Stromal cell of bone marrow (primary cell): Measurements from ENCODE around the gene TOPBP1.
"Not testable (repeated sequence)": the region's sequence is repeated elsewhere in the genome, so short reads cannot be mapped to it uniquely, and the experiment has no call there.

Source experiments
- DNase-seq: peaks from one replicate; pipeline ENCODE4 v3.0.0-alpha.2; 2012; ENCODE audit warnings: low read depth

Gene TOPBP1

DNA sequence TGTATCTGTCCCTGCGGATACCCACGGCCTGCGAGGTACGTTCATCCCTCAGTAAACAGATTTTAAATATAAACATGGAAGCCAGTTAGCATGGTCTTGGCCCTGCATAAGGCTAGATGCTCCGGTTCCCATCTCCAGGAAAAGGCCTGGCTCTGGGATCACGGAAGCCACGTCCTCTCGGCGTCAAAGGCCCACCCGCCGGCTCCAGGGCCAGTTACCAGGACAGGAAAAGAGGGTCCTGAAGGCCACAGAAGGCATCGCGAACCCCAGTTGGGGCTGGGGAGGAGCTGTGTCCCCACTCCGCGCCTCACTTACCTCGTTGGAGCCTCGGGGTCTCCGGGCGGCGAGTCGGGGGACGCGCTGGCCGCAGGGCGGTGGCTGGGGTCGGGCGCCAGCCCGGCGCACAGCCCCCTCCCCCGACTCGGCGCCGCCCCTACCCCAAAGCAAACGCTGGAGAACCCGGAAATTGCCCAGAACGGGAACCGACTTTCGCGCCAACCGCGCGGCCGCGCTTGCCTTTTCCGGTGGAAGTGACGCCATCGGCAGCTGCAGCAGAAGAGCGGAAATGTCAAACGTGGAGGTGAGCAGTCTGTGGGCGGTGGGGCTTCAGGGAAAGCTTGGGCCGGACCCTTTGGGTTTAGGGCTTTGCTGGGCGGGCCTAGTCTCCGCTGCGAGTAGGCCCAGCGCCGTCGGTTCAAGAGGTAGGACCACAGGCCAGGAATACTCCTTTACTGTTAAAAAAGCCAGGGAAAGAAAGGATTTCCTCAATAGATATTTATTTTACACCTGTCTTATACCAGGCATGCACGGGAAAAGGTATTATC lies at the start of gene TOPBP1:
Gene TOPBP1, minus strand, starts transcription at position 488 of the 824 bp plus-strand sequence. CDS start 814 bp downstream, outside the sequence.
- DNase-seq = peak; percentile 26

- DNase-seq = no peak
Observed at GRCh38 chr3:133711013-133711412, 49.3 kb upstream of the TOPBP1 start.

DNA sequence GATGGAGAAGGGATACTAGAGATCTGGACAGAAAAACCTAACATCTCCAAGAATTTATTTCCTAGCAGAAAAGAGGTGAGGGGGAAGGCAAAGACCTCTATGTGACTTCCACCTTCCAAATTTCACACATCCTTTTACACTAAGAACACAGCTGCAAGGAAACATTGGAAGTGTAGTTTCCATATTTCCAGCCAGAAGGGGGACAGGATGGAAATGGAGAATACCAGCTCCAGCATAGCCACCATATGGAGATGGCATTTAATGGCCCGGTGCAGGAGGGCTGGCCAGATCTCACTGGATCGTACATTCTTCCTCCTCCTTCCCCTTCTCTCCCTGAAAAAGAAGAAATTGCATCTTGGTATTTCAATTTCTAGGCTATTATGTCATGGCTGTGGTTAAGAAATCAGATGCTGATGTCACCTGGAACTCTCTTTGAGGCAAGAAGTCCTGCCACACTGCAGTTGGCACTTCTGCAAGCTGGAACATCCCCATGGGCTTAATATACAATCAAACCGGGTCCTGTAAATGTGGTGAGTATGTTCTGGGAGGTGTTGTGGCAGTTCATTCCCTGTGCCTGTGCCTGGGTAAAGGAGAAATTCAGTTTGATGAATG lies 47.5 kb upstream of the TOPBP1 start:
- no peak for DNase-seq

GRCh38 chr3:133706033-133706432 lies 44.3 kb upstream of the TOPBP1 start:
- no peak for DNase-seq

GRCh38 chr3:133703915-133704314 lies 42.2 kb upstream of the TOPBP1 start:
- no peak for DNase-seq

DNA sequence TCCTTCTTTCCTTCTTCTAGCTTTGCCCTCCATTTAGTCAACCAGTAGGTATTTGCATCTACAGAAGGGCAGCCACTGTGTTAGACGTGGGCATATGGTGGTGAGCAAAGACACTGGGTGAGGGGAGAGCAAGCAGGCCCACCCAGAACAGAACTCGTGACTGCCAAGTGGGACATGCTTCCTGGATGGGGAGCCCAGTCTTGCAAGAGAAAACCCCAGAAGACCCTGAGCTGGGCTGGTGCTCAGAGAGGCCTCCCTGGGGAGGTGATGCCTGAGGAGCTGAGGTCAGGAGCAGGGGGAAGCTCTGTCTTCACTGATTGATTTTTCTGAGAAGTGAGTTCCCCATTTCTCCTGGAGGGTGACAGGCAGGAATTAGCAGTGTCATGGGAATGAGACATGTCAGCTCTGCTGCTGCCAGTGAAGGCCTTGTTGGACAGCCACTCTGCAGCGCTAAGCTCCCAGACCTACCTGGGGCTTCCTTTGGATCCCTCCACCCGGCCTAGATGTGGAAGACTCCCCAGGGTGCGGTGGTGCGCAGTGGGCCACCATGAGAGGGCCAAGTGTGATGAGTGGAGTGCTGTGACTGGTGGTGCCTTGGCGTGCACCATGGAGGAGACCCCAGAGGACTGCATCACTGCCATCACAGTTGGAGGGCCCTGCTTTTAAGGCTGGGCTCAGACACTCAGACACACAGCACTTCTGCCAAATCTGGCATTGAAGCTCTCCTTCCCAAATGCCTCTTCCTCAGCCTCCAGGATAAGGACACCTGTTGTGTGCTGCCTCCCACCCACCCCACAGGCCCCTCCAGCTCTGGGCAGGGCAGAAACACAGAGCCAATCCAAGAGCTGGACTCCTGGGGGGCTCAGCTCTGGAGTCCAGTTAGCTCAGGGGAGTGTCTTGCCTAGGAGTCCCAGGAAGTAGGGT lies 40.0 kb upstream of the TOPBP1 start:
- no peak for DNase-seq

GRCh38 chr3:133700351-133700750 lies 38.6 kb upstream of the TOPBP1 start:
- no peak for DNase-seq

- DNase-seq = no peak
Observed at GRCh38 chr3:133699903-133700302, 38.2 kb upstream of the TOPBP1 start.

DNA sequence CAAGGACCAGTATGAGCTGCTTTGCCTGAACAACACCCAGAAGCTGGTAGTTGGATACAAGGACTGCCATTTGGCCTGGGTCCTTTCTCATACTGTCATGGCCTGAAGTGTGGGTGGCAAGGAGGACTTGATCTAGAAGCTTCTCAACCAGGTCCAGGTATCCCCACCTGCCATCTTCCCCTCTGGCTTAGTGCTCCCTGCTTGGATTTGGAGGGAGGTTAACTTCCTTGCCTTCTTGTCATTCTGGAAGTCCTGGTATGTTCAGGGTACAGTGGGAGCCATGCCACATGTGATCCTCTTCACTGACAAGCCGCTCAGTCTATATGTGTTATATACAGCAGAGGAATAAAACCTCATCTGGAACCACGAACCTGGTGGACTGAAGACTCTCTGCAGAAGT lies 37.7 kb upstream of the TOPBP1 start:
- no peak for DNase-seq

GRCh38 chr3:133697960-133698359 lies 36.2 kb upstream of the TOPBP1 start:
- no peak for DNase-seq

GRCh38 chr3:133695560-133696171 lies 33.9 kb upstream of the TOPBP1 start:
- DNase-seq = no peak

DNA sequence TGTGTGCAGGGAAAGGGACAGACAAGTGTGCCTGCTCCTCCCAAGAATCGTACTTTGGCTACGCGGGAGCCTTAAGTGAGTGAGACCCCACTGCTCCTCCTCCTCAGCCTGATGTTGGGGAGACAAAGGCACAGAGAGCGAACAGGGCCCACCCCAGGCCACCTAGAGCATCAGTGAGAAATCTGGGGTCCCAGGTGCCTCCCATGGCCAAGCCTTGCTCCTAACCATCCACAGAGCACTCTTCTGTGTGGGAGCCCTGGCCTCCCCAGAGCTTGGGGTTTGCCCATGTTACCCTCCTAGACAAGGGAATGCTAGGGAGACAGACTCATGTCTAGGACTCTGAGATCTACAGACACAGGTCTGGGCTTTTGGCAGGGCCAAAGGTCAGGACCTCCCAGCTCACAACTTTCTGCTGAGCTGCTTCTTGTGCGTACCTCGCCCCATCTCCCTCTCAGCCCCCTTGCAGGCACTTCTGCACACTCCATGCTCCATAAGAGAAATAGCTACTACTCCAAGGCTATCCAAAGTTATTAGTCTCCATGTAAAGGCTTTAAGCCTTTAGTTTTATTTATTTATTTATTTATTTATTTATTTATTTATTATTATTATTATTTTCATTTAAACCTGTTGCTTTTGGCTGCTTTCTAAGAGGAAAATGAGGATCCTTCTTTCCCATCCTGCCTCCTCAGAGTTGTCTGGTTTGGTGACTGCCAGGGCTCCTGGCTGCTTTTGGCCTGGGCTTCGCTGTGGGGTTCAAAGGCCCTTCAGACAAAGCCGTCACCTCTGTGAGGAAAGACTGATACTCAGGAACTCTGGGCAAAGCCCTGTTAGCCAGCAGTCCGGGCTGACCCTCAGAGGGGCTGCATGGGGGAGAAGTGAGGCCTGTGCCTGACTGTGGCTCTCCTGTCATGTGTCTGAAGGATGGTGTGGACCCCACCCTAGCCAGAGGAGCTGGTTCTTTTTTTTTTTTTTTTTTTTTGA lies 32.8 kb upstream of the TOPBP1 start:
- DNase-seq = no peak

GRCh38 chr3:133693821-133694220 lies 32.1 kb upstream of the TOPBP1 start:
- no peak for DNase-seq

GRCh38 chr3:133692759-133693158 lies 31.0 kb upstream of the TOPBP1 start:
- DNase-seq = no peak

GRCh38 chr3:133691273-133692107 lies 29.7 kb upstream of the TOPBP1 start:
- peak; percentile 9 for DNase-seq

DNA sequence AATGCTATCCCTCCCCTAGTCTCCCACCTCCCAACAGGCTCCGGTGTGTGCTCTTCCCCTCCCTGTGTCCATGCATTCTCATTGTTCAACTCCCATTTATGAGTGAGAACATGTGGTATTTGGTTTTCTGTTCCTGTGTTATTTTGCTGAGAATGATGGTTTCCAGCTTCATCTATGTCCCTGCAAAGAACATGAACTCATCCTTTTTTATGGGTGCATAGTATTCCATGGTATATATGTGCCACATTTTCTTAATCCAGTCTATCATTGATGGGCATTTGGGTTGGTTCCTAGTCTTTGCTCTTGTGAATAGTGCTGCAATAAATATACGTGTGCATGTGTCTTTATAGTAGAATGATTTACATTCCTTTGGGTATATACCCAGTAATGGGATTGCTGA lies 16.3 kb upstream of the TOPBP1 start:
- not testable (repeated sequence) for DNase-seq

DNA sequence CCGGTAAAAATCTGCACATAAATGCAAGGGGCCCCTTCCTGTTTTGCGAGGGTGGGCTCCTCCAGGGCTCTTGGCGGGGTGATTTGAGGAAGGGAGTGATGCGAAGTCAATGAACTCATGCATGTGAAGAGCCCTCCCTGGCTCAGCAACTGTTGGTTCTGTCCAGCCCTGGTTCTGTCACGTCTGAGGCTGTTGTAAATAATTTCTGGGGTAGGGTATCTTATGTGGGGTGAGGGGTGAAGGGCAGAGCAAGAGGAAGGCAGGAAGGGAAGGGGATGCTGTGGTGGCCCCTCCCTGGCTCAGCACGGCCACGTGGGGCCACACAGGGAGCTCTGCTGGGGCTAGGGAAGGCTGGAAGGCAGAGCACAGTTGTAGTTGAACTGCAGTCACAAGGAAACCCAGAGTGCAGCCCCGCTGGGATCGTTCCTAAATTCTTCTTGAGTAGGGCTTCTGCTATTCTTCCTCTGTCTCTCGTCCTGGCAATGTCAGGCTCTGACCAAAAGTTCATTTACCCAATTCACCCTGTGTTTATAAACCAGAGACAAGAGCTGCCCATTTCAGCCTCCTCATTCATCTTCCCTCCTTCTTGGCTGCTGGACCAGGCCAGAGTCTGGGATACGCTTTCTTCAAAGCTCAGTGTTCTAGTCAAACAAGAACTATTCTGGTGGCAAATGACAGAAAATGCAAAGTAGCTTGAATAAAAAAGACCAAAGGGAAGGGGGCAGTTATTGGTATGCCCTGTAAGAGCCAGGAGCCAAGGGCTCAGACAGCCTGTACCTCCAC lies 14.8 kb upstream of the TOPBP1 start:
- no peak for DNase-seq

DNA sequence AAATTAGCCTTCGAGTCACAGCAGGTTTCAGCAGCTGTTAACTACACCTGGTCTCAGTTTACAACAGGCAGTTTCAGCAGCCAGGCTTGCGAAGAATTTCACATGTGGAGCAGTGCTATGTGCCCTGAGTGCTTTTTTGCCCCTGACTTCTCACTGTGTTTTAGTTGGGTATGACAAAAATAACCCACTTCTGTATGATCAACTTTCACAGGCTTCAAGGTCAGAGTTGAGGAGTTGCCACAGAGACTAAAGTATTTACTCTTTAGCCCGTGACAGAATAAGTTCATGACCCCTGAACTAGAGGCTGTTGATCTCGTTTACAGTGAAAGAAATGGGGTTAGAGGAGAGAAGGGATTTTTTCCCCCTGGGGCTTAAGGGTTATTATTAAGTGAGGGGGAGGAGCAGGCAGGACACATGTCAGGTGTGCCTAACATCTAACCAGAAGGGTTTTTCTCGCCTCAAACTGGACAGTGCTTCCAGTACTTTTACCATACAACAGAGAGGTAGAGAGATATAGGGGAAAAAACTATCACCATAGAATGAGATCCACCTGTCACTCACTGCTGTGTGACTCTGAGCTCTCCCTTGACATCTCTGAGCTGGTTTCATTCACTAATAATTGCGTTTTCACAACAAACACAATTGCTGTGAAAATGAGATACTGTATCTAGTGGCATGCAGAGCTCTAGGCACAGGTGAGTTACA lies 14.0 kb upstream of the TOPBP1 start:
- no peak for DNase-seq
